SK-N-SH (cell line): ENCODE data around the gene MCCC2.

ENCODE experiments used
- GABPA ChIP-seq: IDR thresholded peaks from 2 replicates; pipeline ENCODE4 v1.4.0; 2012; ENCODE audit warnings: low read depth, mild to moderate bottlenecking
- NRF1 ChIP-seq: IDR thresholded peaks from 2 replicates; pipeline ENCODE4 v1.6.1; 2012; ENCODE audit warnings: low read depth, mild to moderate bottlenecking, low read length
- POLR2AphosphoS5 ChIP-seq: IDR thresholded peaks from 2 replicates; pipeline ENCODE4 v1.6.1; 2012; ENCODE audit warnings: low read depth, low read length
- RAD21 ChIP-seq: IDR thresholded peaks from 2 replicates; pipeline ENCODE4 v1.6.1; 2012; ENCODE audit warnings: mild to moderate bottlenecking, low read length
- TF ChIP-seq, protein P1 (sequence below): fragments of 150-350 bp; IDR thresholded peaks from 2 replicates; pipeline ENCODE4 v1.6.1; 2017; ENCODE audit warnings: antibody characterized with exemption, low read length, low read depth, borderline replicate concordance

DNA sequence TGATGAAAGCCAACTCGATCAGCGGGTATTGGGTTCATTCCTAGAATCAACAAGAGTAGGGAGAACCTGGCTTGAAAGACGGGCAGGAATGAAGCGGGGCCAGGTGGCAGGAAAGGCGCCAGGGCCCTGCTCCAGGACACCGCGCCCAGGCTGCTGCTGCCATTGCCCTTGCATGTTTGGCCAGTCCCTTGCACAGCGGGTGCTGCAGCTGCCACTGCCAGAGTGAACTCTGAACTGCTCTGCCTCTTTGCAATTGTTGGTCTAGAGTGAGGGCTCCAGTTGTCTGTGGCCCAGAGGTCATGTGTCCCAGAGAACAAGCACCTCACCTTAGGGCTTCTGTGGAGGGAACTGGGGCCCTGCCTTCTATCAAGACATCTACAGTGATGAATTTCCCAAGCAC is 107.9 kb downstream of the MCCC2 start:
- no peak for TF ChIP-seq NRF1
- TF ChIP-seq RAD21 = no peak
- no peak for TF ChIP-seq GABPA
- no peak for TF ChIP-seq POLR2AphosphoS5
- TF ChIP-seq, protein P1, sequence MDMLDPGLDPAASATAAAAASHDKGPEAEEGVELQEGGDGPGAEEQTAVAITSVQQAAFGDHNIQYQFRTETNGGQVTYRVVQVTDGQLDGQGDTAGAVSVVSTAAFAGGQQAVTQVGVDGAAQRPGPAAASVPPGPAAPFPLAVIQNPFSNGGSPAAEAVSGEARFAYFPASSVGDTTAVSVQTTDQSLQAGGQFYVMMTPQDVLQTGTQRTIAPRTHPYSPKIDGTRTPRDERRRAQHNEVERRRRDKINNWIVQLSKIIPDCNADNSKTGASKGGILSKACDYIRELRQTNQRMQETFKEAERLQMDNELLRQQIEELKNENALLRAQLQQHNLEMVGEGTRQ = no peak
